PC-9 (cell line): ENCODE measurements around the gene E2F3. TPM values are rescaled to one million over a fixed set of nuclear protein-coding genes. Genes with fewer than 3 reads are reported as not detected.

ENCODE experiments used
- Bru-seq: library from RNA; stranded (reverse); fragments of 400-500 nt; gene quantifications from one replicate; lab custom pipeline; 2021; lab: Mats Ljungman, UMichigan
- BruChase-seq, 2 experiments: library from RNA; stranded (reverse); fragments of 400-500 nt; gene quantifications; one replicate each; lab custom pipeline; 2021; lab: Mats Ljungman, UMichigan
- BruUV-seq: library from RNA; stranded (reverse); fragments of 400-500 nt; replicated peaks from 2 replicates; lab custom pipeline; 2021; lab: Mats Ljungman, UMichigan
- CTCF ChIA-PET: fragments of 300-600 bp; sonication (Branson Sonifier 250); formaldehyde crosslinking; loops from one replicate; lab custom pipeline; 2022; ENCODE audit warnings: antibody characterized with exemption; lab: Charles Lee
- POLR2A ChIA-PET: fragments of 300-600 bp; sonication (Branson Sonifier 250); formaldehyde crosslinking; loops from one replicate; lab custom pipeline; 2022; ENCODE audit warnings: antibody characterized with exemption; ENCODE audit not compliant: unreplicated experiment; lab: Charles Lee
- DNase-seq, 2 experiments: peaks; one replicate each; pipeline versions ENCODE4 v3.0.0 to v3.0.0-alpha.2; 2015 to 2022; ENCODE audit warnings: mixed read lengths in 1 of 2
- H2AFZ ChIP-seq: fragments of 200-600 bp; sonication (generic); 2 replicates; pipeline ENCODE4 v1.8.1; 2017; ENCODE audit warnings: antibody characterized with exemption
- H3F3A ChIP-seq: fragments of 200-600 bp; sonication (generic); 2 replicates; pipeline ENCODE4 v1.8.1; 2017; ENCODE audit warnings: antibody characterized with exemption, mild to moderate bottlenecking, low read depth; ENCODE audit not compliant: insufficient read depth
- H3K27ac ChIP-seq: fragments of 200-600 bp; sonication (generic); 2 replicates; pipeline ENCODE4 v1.6.1; 2016; ENCODE audit warnings: mixed run types
- H3K27me3 ChIP-seq: fragments of 200-600 bp; sonication (generic); 2 replicates; pipeline ENCODE4 v1.6.1; 2016; ENCODE audit warnings: low read depth, mixed run types; ENCODE audit not compliant: insufficient read depth
- H3K36me3 ChIP-seq: fragments of 200-600 bp; sonication (generic); 2 replicates; pipeline ENCODE4 v1.6.1; 2016; ENCODE audit warnings: low read depth, mixed run types
- H3K4me1 ChIP-seq: fragments of 200-600 bp; sonication (generic); replicated peaks from 2 replicates; pipeline ENCODE4 v1.6.1; 2016; ENCODE audit warnings: mixed run types; ENCODE audit not compliant: insufficient read depth
- H3K4me2 ChIP-seq: fragments of 200-600 bp; sonication (generic); 2 replicates; pipeline ENCODE4 v1.6.1; 2017; ENCODE audit warnings: mixed run types
- H3K4me3 ChIP-seq: fragments of 200-600 bp; sonication (generic); 2 replicates; pipeline ENCODE4 v1.6.1; 2016; ENCODE audit warnings: mixed run types
- H3K79me2 ChIP-seq: fragments of 200-600 bp; sonication (generic); 2 replicates; pipeline ENCODE4 v1.6.1; 2017; ENCODE audit warnings: low read depth, mixed run types
- H3K9me2 ChIP-seq: fragments of 200-600 bp; sonication (generic); 2 replicates; pipeline ENCODE4 v1.8.1; 2017; ENCODE audit warnings: mild to moderate bottlenecking; ENCODE audit not compliant: insufficient read depth
- H3K9me3 ChIP-seq: fragments of 200-600 bp; sonication (generic); 2 replicates; pipeline ENCODE4 v1.8.1; 2016; ENCODE audit warnings: low read depth; ENCODE audit not compliant: insufficient read depth
- H4K20me1 ChIP-seq: fragments of 200-600 bp; sonication (generic); 2 replicates; pipeline ENCODE4 v1.8.1; 2017; ENCODE audit not compliant: insufficient read depth
- CTCF ChIP-seq: fragments of 200-600 bp; sonication (generic); conservative IDR thresholded peaks from 2 replicates; pipeline ENCODE4 v1.6.1; 2017; ENCODE audit warnings: mixed run types, antibody characterized with exemption, mild to moderate bottlenecking, moderate library complexity
- EZH2 ChIP-seq: fragments of 200-600 bp; sonication (generic); IDR thresholded peaks from 2 replicates; pipeline ENCODE4 v1.8.0; 2017; ENCODE audit warnings: antibody characterized with exemption, low read depth
- intact Hi-C: fragments of 100-400 bp; cut with micrococcal nuclease; formaldehyde crosslinking; loops from one replicate; pipeline ENCODE4 v1.10.0; 2022; ENCODE audit not compliant: unreplicated experiment
- long read RNA-seq: library from polyadenylated mRNA; stranded (forward); transcript quantifications from one replicate; pipeline ENCODE4 v2.0.0, GENCODE V29; 2022
- total RNA-seq: library from RNA; stranded (reverse); gene quantifications from 2 replicates; pipeline ENCODE4 v1.2.3, GENCODE V29; 2021

E2F3 gene
- 15.7 and 20.0 TPM in 2 replicates for total RNA-seq
- percentile 96 among the genes with signal in this experiment for Bru-seq, nascent RNA
- BruChase-seq, experiment 1, labeled RNA remaining after a 2-hour chase: percentile 93 among the genes with signal in this experiment
- percentile 86 among the genes with signal in this experiment for BruChase-seq, experiment 2, labeled RNA remaining after a 6-hour chase
- long read RNA-seq, partial matches to known transcripts: 7 of 9 reads
- long read RNA-seq, other reads (novel, unspliced or antisense): 2 of 9 reads

- peak; percentile 99 to 100 for DNase-seq
- H3K36me3 ChIP-seq: peaks cover 8% of the 10 kb centered on the region; the same call in 1 of the 2 replicates
- peaks cover 42% of the 10 kb centered on the region for H3K79me2 ChIP-seq
- intact Hi-C loops: loop anchor here (1.0 to 5.0 kb wide), 7 partner anchors 109 to 476 kb away; no protein-coding TSS in a partner anchor
- peaks cover 22% of the 10 kb centered on the region; the same call in 1 of the 2 replicates for H3F3A ChIP-seq
- H3K4me2 ChIP-seq: peak within 1 kb of the TSS; percentile 95
- no TSS peak for BruUV-seq
- H3K27me3 ChIP-seq: no peaks in the 10 kb centered on the region
- peaks cover 16% of the 10 kb centered on the region for H3K4me1 ChIP-seq
- peaks cover 15% of the 10 kb centered on the region for H4K20me1 ChIP-seq
- TF ChIP-seq CTCF (no peak), EZH2 (no peak)
- CTCF ChIA-PET: no interaction called here
- POLR2A ChIA-PET: interaction anchor here (0.5 to 0.6 kb wide), 2 partner anchors 67 to 968 kb away, joined by 3 to 9 read pairs; no protein-coding TSS in a partner anchor
- H2AFZ ChIP-seq: peak within 1 kb of the TSS; percentile 80
- peak within 1 kb of the TSS; percentile 95 for H3K27ac ChIP-seq
- no peaks in the 10 kb centered on the region for H3K9me2 ChIP-seq
- H3K4me3 ChIP-seq: peak within 1 kb of the TSS; percentile 93
- H3K9me3 ChIP-seq: no peaks in the 10 kb centered on the region
Measured at GRCh38 chr6:20401205-20402091, at the start of gene E2F3. TSS of gene E2F3 (plus strand) at chr6:20401879. CDS start at chr6:20402233, 354 bp downstream.

- TF ChIP-seq CTCF (no peak), EZH2 (no peak)
- no peaks in the 10 kb centered on the region for H3F3A ChIP-seq
- POLR2A ChIA-PET: no interaction called here
Measured at GRCh38 chr6:20352346-20352745, 49.3 kb upstream of the E2F3 start.

GRCh38 chr6:20353134-20353533, 48.5 kb upstream of the E2F3 start:
- no peak overlapping the region for H2AFZ ChIP-seq
- ChIA-PET CTCF (no interaction called here), POLR2A (no interaction called here)
- no peak overlapping the region for H3K4me2 ChIP-seq
- intact Hi-C loops: no loop called here
- no peaks in the 10 kb centered on the region for H4K20me1 ChIP-seq
- H3K4me1 ChIP-seq: no peaks in the 10 kb centered on the region
- TF ChIP-seq EZH2 (no peak), CTCF (no peak)
- DNase-seq: no peak
- H3K27me3 ChIP-seq: no peaks in the 10 kb centered on the region
- H3F3A ChIP-seq: no peaks in the 10 kb centered on the region
- H3K79me2 ChIP-seq: no peaks in the 10 kb centered on the region
- no TSS peak for BruUV-seq
- H3K27ac ChIP-seq: no peak overlapping the region
- H3K4me3 ChIP-seq: no peak overlapping the region
- no peaks in the 10 kb centered on the region for H3K9me3 ChIP-seq
- H3K9me2 ChIP-seq: no peaks in the 10 kb centered on the region
- H3K36me3 ChIP-seq: no peaks in the 10 kb centered on the region

More at GRCh38 chr6:20352346-20352745, 49.3 kb upstream of the E2F3 start:
- no peak for DNase-seq
- no peak overlapping the region for H2AFZ ChIP-seq
- no peak overlapping the region for H3K4me3 ChIP-seq
- no peak overlapping the region for H3K27ac ChIP-seq
- H3K79me2 ChIP-seq: no peaks in the 10 kb centered on the region
- H3K9me2 ChIP-seq: no peaks in the 10 kb centered on the region
- H4K20me1 ChIP-seq: no peaks in the 10 kb centered on the region
- no peak overlapping the region for H3K4me2 ChIP-seq
- CTCF ChIA-PET: no interaction called here
- no peaks in the 10 kb centered on the region for H3K36me3 ChIP-seq
- intact Hi-C loops: no loop called here
- H3K27me3 ChIP-seq: no peaks in the 10 kb centered on the region
- H3K4me1 ChIP-seq: no peaks in the 10 kb centered on the region
- BruUV-seq: no TSS peak
- H3K9me3 ChIP-seq: no peaks in the 10 kb centered on the region
